AG04449 (cell line): Measurements from ENCODE around the gene RETN.

Experiments
- CTCF ChIA-PET: fragments of 350-600 bp; formaldehyde crosslinking; extraction: SDS; loops from one replicate; lab custom pipeline; 2021; ENCODE audit warnings: antibody characterized with exemption; lab: Yijun Ruan, JAX
- POLR2A ChIA-PET: fragments of 400-600, 350-600 bp; formaldehyde crosslinking; extraction: SDS; loops from one replicate; lab custom pipeline; 2020; ENCODE audit warnings: antibody characterized with exemption, inconsistent platforms; lab: Yijun Ruan, JAX
- DNase-seq: peaks from one replicate; pipeline ENCODE4 v3.0.0-alpha.2; 2010; ENCODE audit warnings: low read depth, low spot score
- H3K4me3 ChIP-seq: 2 replicates; pipeline ENCODE4 v1.5.1; 2011; ENCODE audit warnings: low read depth, mild to moderate bottlenecking, control low read depth, low read length
- TF ChIP-seq, protein P1 (sequence below): IDR thresholded peaks from one replicate; pipeline ENCODE4 v1.5.1; 2011; ENCODE audit warnings: mild to moderate bottlenecking, moderate library complexity, low read length, control low read depth, inconsistent platforms; ENCODE audit not compliant: insufficient read depth; ENCODE audit errors: missing control alignments

Gene RETN

DNA sequence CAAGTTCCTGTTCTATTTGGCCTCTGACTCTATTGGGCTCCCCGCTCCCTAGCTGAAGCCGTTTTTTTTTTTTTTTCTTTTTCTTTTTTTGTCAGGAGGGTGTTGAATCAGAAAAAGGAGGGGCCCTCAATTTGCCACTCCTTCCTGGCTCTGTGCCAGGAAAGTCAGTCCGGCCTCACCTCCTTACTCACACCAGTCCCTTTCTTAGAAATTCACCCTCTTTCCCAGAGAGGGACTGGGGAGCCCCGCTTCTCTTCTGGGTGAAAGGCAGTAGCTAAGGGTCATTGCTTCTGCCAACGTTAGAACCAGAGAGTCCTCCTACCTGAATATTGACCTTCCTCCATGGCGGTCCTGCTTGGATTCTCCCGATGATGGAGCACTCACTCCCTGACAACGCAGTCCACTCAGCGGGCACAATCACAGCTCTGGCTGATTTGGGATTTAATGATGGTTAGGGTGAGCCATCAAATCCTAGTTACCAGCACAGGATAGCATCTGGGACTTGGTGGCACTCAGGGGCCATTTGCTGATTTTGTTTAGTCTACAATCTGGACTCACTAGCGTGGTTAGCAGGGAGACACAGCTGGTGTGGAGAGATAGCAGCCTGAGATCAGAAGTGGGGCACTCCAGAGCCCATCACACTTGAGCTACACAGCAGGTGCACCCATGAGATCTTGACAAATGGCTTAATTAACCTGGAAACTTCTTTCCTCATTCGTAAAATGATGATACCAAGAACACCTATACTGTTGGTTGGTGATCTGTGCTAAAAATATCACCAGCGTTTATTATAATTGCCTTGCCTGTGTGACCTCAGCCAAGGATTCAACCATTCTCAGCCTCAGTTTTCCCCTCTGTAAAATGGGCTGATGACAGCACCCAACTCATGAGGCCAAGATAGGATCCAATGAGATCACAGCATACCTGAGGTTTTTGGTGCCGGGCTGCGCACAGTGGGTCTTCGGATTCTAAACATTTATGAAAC is 30.9 kb downstream of the RETN start:
- CTCF ChIA-PET, result interaction anchor here (1.1 kb wide), 1 partner anchor 19 kb away, joined by 4 read pairs; the partner anchor contains the start of gene TRAPPC5
- no peak for DNase-seq
- POLR2A ChIA-PET, result no interaction called here

DNA sequence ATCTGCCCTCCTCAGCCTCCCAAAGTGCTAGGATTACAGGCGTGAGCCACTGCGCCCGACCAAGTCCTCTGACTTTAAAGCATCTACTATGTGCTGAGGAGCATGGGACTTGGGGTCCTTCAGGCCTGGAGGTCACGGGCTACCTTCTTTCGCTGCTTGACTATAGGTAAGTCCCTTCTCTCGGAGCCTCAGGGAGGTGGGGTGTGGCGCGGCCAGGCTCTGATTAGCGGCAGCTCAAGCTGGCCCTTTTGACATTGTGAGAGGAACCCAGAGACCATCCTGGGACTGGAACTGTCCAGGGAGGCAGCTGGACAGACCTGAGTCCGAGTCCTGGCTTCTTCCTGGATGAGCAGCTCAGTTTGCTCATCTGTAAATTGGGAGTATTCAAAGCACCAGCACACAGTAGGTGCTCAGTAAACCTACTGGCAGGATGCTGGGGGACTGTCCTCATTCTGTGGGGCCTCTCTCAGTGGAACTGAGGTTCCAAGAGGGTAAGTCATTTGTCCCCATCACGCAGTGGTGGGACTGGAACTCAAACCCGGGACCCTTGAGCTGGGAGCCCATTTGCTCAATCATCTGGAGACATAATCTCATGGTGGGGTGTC is 32.3 kb downstream of the RETN start:
- TF ChIP-seq, protein P1, sequence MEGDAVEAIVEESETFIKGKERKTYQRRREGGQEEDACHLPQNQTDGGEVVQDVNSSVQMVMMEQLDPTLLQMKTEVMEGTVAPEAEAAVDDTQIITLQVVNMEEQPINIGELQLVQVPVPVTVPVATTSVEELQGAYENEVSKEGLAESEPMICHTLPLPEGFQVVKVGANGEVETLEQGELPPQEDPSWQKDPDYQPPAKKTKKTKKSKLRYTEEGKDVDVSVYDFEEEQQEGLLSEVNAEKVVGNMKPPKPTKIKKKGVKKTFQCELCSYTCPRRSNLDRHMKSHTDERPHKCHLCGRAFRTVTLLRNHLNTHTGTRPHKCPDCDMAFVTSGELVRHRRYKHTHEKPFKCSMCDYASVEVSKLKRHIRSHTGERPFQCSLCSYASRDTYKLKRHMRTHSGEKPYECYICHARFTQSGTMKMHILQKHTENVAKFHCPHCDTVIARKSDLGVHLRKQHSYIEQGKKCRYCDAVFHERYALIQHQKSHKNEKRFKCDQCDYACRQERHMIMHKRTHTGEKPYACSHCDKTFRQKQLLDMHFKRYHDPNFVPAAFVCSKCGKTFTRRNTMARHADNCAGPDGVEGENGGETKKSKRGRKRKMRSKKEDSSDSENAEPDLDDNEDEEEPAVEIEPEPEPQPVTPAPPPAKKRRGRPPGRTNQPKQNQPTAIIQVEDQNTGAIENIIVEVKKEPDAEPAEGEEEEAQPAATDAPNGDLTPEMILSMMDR, result no peak
- POLR2A ChIA-PET, result no interaction called here
- CTCF ChIA-PET, result interaction anchor here (1.2 kb wide), 1 partner anchor 21 kb away, joined by 8 read pairs; the partner anchor contains the start of gene TRAPPC5
- H3K4me3 ChIP-seq, result no peak overlapping the region
- DNase-seq, result no peak

More for the DNA sequence above, 30.9 kb downstream of the RETN start:
- TF ChIP-seq, protein P1, result no peak
- H3K4me3 ChIP-seq, result no peak overlapping the region

DNA sequence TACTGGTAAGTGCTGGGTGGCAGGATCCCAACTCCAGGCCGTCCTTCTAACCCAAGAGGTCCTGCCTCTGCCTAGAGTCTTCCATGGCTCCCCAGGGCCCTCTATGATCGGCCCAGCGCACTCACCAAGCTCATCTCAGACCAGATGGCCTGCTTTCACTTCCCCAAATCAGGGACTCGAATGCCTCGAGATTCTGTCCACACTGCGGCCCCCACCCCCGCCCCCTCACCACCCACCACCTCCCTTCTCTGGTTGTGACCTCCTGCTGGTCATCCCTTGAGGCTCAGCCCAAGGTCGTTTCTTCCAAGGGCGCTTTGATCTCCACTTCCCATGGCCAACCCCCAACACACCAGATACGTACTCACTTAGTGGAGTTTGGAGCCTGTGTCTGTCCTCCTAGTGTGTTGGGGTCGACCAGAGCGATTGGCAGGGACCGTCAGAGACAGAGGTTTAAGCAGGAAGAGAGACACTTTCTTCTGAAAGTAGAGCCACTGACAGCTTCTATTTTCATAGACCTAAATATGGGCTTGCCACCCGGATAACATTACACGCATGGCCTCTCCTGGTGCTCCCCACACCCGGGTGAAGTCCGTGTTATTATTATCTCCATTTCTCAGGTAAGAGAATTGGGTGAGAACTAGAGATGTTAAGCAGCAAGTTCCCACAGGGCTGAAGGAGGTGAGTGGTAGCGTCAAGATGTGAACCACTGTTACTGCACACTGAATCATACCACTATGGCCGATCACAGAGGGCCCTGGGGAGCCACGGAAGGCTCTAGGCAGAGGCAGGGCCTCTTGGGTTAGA is 33.0 kb downstream of the RETN start, which contains the start of gene FCER2:
Gene FCER2, minus strand, starts transcription at position 478 of the 804 bp plus-strand sequence. CDS start 2,371 bp downstream, outside the sequence.
- POLR2A ChIA-PET, result no interaction called here
- TF ChIP-seq, protein P1, result no peak
- DNase-seq, result no peak
- no peak within 1 kb of the TSS for H3K4me3 ChIP-seq
- CTCF ChIA-PET, result interaction anchor here (1.2 kb wide), 1 partner anchor 21 kb away, joined by 8 read pairs; the partner anchor contains the start of gene TRAPPC5

DNA sequence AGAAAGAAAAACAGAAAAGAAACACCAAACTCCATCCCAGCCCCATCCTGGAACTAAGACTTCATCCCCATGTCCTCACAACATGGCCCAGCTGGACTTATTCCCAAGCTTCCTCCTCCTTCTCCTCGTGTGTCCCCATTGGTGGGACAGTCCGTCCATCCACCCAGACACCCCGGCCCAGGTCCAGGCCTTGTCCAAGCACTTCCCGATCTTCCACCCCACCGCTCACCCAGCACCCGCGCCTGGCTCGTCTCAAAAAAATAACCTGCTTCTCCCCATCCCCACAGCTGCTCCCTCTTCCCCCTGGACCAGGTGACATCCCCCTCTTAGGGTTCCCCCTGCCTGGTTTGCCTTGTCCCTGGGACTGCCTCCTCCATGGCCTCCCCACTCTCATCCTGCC is 34.5 kb downstream of the RETN start:
- no peak for DNase-seq
- CTCF ChIA-PET, result interaction anchor here (1.3 kb wide), 1 partner anchor 23 kb away, joined by 6 read pairs; the partner anchor contains the start of gene TRAPPC5
- TF ChIP-seq, protein P1, result no peak
- POLR2A ChIA-PET, result no interaction called here
- H3K4me3 ChIP-seq, result no peak overlapping the region

DNA sequence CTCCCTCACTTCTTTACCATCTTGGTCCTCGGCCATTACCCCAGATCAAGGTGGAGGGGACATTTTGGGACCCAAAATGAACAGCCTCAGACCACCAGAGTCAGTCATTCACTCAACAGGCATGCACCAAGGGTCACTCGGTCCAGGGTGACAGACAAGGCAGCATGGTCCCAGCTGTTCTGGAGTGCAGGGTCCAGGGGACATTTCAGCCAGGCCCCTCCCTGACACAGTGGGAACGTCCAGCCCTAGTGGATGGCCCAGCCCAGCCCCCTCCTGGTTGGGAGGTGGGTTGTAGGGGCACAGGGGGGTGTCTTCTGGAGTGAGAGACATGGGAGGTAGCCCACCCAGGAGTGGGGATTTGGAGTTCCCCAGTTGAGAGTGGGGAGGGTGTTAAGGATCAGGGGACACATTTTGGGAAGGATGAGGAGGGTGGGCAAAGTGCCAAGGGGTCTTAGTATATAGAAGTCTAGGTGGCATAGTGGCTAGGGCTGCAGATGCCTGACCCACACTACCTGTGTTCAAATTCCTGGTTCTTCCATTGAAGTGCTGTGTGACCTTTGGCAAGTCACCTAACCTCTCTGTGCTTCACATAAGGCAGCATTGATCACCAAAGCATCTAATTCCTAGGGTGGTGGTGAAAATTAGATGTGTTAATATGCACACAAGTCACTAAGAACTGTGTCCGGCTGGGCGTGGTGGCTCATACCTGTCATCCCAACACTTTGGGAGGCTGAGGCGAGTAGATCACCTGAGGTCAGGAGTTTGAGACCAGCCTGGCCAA is 35.6 kb downstream of the RETN start:
- TF ChIP-seq, protein P1, result no peak
- POLR2A ChIA-PET, result no interaction called here
- no peak for DNase-seq
- H3K4me3 ChIP-seq, result no peak overlapping the region
- CTCF ChIA-PET, result interaction anchor here (1.8 kb wide), 1 partner anchor 96 kb away, joined by 4 read pairs; no protein-coding TSS in a partner anchor
